MCF 10A (cell line): ENCODE results near the gene SALL3. TPM values are rescaled to one million over a fixed set of nuclear protein-coding genes. Genes with fewer than 3 reads are reported as not detected.

Experiments used
- BruUV-seq: library from RNA; stranded (reverse); fragments of 400-500 nt; replicated peaks from 2 replicates; lab custom pipeline; 2021; lab: Mats Ljungman, UMichigan
- CTCF ChIA-PET: fragments of 300-600 bp; sonication (Branson Sonifier 250); formaldehyde crosslinking; extraction: SDS; loops from one replicate; lab custom pipeline; 2021; ENCODE audit warnings: antibody characterized with exemption, inconsistent platforms; lab: Yijun Ruan, JAX
- POLR2A ChIA-PET: fragments of 300-600, 350-650 bp; sonication (Branson Sonifier 250); formaldehyde crosslinking; extraction: SDS; loops from one replicate; lab custom pipeline; 2020; ENCODE audit warnings: antibody characterized with exemption, inconsistent platforms; lab: Yijun Ruan, JAX
- DNase-seq: peaks from one replicate; pipeline ENCODE4 v3.0.0-alpha.2; 2018; ENCODE audit not compliant: unreplicated experiment
- H3K27ac Mint-ChIP-seq: one replicate; pipeline ENCODE4 v1.8.0; 2022; ENCODE audit warnings: mild to moderate bottlenecking, low read depth, mixed read lengths; ENCODE audit not compliant: unreplicated experiment
- H3K27me3 Mint-ChIP-seq: one replicate; pipeline ENCODE4 v1.8.0; 2022; ENCODE audit warnings: mixed read lengths; ENCODE audit not compliant: insufficient read depth, unreplicated experiment
- H3K36me3 Mint-ChIP-seq: one replicate; pipeline ENCODE4 v1.8.0; 2022; ENCODE audit warnings: mild to moderate bottlenecking, moderate library complexity, mixed read lengths; ENCODE audit not compliant: insufficient read depth, unreplicated experiment
- H3K4me1 Mint-ChIP-seq: one replicate; pipeline ENCODE4 v1.8.0; 2022; ENCODE audit warnings: mixed read lengths; ENCODE audit not compliant: insufficient read depth, unreplicated experiment
- H3K4me3 Mint-ChIP-seq: one replicate; pipeline ENCODE4 v1.8.0; 2022; ENCODE audit warnings: mild to moderate bottlenecking, moderate library complexity, mixed read lengths; ENCODE audit not compliant: unreplicated experiment
- H3K9me3 Mint-ChIP-seq: one replicate; pipeline ENCODE4 v1.8.0; 2022; ENCODE audit warnings: mixed read lengths; ENCODE audit not compliant: unreplicated experiment
- intact Hi-C: fragments of 100-400 bp; cut with micrococcal nuclease; formaldehyde crosslinking; loops from 2 replicates; pipeline ENCODE4 v1.14.1; 2022
- total RNA-seq: library from RNA; stranded (reverse); gene quantifications from 2 replicates; pipeline ENCODE4 v1.2.3, GENCODE V29; 2022
- TF ChIP-seq, protein P1 (sequence below): fragments of 200-600 bp; IDR thresholded peaks from one replicate; pipeline ENCODE4 v1.8.0; 2022; ENCODE audit warnings: antibody characterized with exemption, mild to moderate bottlenecking; ENCODE audit not compliant: unreplicated experiment

The SALL3 gene
- total RNA-seq, 1 experiment from 2014 or later, result not detected

DNA sequence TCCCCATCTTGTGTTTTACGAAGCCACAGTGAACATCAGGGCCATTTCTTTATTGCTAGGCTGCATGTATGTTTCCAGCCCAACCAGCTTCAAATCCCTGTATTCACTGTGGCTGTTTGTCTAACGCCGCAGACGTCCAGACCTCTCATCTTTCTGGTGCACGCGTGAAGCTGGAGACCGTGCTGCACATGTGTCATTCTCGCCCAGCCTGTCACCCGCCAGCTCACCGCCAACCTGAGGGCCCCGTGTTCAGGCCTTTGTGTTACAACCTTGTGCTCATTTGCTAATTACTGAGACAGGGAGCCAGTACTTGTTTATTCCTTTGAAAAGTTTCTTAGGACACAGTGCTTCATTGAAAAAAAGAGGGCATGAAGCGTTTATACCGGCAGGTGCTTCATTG is 21.4 kb downstream of the SALL3 start:
- CTCF ChIA-PET, result interaction anchor here (1.4 kb wide), 1 partner anchor 17 kb away, joined by 3 read pairs; no protein-coding TSS in a partner anchor

DNA sequence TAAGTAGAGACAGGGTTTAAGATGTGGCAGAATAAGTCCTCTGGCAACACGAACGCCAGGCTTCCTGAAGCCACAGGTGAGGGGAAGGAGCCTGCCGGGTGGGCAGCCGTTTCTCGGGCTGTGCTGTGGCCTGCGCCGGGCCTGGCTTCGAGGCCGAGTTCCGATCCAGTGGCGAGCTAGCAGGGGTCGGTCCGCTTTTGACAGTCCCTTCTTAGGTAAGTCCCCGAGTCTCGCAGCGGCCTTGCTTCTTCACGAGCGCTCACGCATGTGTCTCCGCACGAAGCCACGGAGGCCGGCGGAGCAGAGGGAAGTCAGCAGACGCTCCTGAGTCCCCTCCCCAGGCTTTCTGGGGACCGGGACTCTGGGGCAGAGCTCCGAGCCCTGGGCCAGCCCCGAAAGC is 26.0 kb downstream of the SALL3 start:
- TF ChIP-seq, protein P1, sequence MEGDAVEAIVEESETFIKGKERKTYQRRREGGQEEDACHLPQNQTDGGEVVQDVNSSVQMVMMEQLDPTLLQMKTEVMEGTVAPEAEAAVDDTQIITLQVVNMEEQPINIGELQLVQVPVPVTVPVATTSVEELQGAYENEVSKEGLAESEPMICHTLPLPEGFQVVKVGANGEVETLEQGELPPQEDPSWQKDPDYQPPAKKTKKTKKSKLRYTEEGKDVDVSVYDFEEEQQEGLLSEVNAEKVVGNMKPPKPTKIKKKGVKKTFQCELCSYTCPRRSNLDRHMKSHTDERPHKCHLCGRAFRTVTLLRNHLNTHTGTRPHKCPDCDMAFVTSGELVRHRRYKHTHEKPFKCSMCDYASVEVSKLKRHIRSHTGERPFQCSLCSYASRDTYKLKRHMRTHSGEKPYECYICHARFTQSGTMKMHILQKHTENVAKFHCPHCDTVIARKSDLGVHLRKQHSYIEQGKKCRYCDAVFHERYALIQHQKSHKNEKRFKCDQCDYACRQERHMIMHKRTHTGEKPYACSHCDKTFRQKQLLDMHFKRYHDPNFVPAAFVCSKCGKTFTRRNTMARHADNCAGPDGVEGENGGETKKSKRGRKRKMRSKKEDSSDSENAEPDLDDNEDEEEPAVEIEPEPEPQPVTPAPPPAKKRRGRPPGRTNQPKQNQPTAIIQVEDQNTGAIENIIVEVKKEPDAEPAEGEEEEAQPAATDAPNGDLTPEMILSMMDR, result no peak
- Mint-ChIP-seq H3K36me3 (no peaks in the 10 kb centered on the region), H3K27ac (no peak overlapping the region), H3K4me3 (no peak overlapping the region), H3K9me3 (no peaks in the 10 kb centered on the region), H3K27me3 (no peaks in the 10 kb centered on the region), H3K4me1 (no peaks in the 10 kb centered on the region)
- ChIA-PET CTCF (no interaction called here), POLR2A (no interaction called here)
- intact Hi-C loops, result no loop called here
- DNase-seq, result no peak
- BruUV-seq, result no TSS peak

More for the DNA sequence above, 21.4 kb downstream of the SALL3 start:
- Mint-ChIP-seq H3K9me3 (no peaks in the 10 kb centered on the region), H3K27ac (no peak overlapping the region), H3K27me3 (no peaks in the 10 kb centered on the region), H3K4me3 (no peak overlapping the region), H3K4me1 (no peaks in the 10 kb centered on the region), H3K36me3 (no peaks in the 10 kb centered on the region)
- intact Hi-C loops, result no loop called here
- TF ChIP-seq, protein P1, result no peak
- no peak for DNase-seq
- no TSS peak for BruUV-seq
- POLR2A ChIA-PET, result interaction anchor here (1.1 kb wide), 1 partner anchor 18 kb away, joined by 3 read pairs; no protein-coding TSS in a partner anchor

DNA sequence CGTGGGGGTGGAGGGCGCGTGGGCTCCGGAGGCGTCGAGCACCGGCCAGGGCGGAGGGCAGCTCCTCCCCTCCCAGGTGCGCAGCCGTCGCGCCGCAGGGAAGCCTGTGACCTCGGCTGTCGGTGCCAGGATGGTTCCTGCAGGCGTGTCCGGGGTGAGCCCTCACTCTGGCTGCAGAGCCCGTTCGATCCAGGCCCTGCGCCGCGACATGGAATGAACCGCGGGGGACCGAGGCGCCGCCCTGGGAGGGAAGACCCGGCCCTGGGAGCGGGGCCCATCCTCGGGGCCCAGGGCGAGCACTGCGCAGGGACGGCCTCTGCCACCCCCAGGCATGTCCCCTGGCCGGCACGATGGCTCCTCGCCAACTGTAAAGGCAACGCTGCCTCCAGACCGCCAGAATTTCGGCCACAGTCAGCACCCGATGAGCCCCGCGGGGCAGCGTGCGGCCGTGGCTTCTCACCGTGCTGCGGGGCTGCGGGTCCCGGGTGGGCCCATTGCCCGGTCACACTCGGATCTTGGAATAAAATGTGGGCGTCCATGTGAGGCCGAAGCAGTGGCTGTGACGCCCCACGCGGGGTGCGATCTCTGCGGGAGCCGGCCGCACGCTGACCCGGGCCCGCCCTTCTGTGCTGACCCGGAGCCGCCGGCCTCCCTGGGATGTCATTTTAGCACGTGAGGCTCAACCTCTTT is 26.6 kb downstream of the SALL3 start:
- Mint-ChIP-seq H3K27me3 (no peaks in the 10 kb centered on the region), H3K36me3 (no peaks in the 10 kb centered on the region), H3K4me3 (no peak overlapping the region), H3K27ac (no peak overlapping the region), H3K4me1 (no peaks in the 10 kb centered on the region), H3K9me3 (no peaks in the 10 kb centered on the region)
- intact Hi-C loops, result no loop called here
- ChIA-PET POLR2A (no interaction called here), CTCF (no interaction called here)
- TF ChIP-seq, protein P1, result no peak
- BruUV-seq, result no TSS peak
- no peak for DNase-seq

DNA sequence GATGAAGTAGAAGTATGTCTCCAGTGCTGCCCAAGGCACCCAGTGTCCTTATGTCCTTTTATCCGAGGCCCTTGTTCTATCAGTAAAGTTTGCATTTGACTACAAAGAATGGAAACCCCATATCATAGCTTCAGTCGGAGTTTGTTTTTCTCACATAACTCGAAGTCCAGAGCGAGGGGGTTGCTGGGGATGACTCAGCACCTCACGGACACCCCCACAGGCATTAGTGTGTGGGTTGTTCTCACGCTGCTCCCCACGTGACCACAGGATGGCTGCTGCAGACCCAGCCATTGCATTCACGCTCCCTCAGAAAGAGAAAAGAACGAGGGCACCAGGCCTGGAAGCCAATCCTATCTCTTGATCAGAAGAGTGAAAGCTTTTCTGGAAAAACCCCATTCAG is 27.8 kb downstream of the SALL3 start:
- Mint-ChIP-seq H3K36me3 (no peaks in the 10 kb centered on the region), H3K4me3 (no peak overlapping the region), H3K9me3 (no peaks in the 10 kb centered on the region), H3K27me3 (no peaks in the 10 kb centered on the region), H3K4me1 (no peaks in the 10 kb centered on the region), H3K27ac (no peak overlapping the region)
- intact Hi-C loops, result no loop called here
- no TSS peak for BruUV-seq
- no peak for DNase-seq
- CTCF ChIA-PET, result no interaction called here
- TF ChIP-seq, protein P1, result no peak
- POLR2A ChIA-PET, result no interaction called here
